GM20431 (cell line): Measurements from ENCODE around the gene MALSU1.

ENCODE experiments used
- in situ Hi-C: fragments of 300-500 bp; cut with MseI, MboI; formaldehyde crosslinking; loops from one replicate; pipeline ENCODE4 v1.15.0; 2020; ENCODE audit warnings: low sequenced_read_pairs; ENCODE audit not compliant: unreplicated experiment

Gene MALSU1

GRCh38 chr7:23334482-23335056 is 35.4 kb downstream of the MALSU1 start:
- in situ Hi-C loops, result no loop called here

- in situ Hi-C loops, result no loop called here
Observed at GRCh38 chr7:23335136-23335535, 36.0 kb downstream of the MALSU1 start.

- in situ Hi-C loops, result no loop called here
Observed at GRCh38 chr7:23335621-23336020, 36.5 kb downstream of the MALSU1 start.

GRCh38 chr7:23336086-23336485 is 36.9 kb downstream of the MALSU1 start:
- in situ Hi-C loops, result no loop called here

GRCh38 chr7:23336799-23337283 is 37.7 kb downstream of the MALSU1 start:
- in situ Hi-C loops, result no loop called here

- in situ Hi-C loops, result no loop called here
Observed at GRCh38 chr7:23337374-23337773, 38.2 kb downstream of the MALSU1 start.

- in situ Hi-C loops, result no loop called here
Observed at GRCh38 chr7:23338439-23338838, 39.3 kb downstream of the MALSU1 start.

- in situ Hi-C loops, result no loop called here
Observed at GRCh38 chr7:23338863-23339262, 39.7 kb downstream of the MALSU1 start.

- in situ Hi-C loops, result no loop called here
Observed at GRCh38 chr7:23341846-23342598, 42.9 kb downstream of the MALSU1 start.

GRCh38 chr7:23343102-23343501 is 44.0 kb downstream of the MALSU1 start:
- in situ Hi-C loops, result no loop called here

GRCh38 chr7:23343806-23344475 is 44.8 kb downstream of the MALSU1 start:
- in situ Hi-C loops, result no loop called here

GRCh38 chr7:23345601-23346000 is 46.5 kb downstream of the MALSU1 start:
- in situ Hi-C loops, result no loop called here

GRCh38 chr7:23346316-23346715 is 47.2 kb downstream of the MALSU1 start:
- in situ Hi-C loops, result no loop called here

- in situ Hi-C loops, result no loop called here
Observed at GRCh38 chr7:23347033-23347681, 48.0 kb downstream of the MALSU1 start.

GRCh38 chr7:23347682-23348180 is 48.6 kb downstream of the MALSU1 start:
- in situ Hi-C loops, result no loop called here

GRCh38 chr7:23349484-23350157 is 50.5 kb downstream of the MALSU1 start:
- in situ Hi-C loops, result no loop called here

GRCh38 chr7:23350466-23350865 is 51.3 kb downstream of the MALSU1 start:
- in situ Hi-C loops, result no loop called here

GRCh38 chr7:23353172-23353571 is 54.0 kb downstream of the MALSU1 start:
- in situ Hi-C loops, result no loop called here

GRCh38 chr7:23356168-23356567 is 57.0 kb downstream of the MALSU1 start:
- in situ Hi-C loops, result no loop called here

GRCh38 chr7:23356726-23357125 is 57.6 kb downstream of the MALSU1 start:
- in situ Hi-C loops, result no loop called here
